Peyer's patch (tissue), 4 donors: ENCODE results near the gene BLID.

Experiments
- POLR2A ChIP-seq, 2 donors: fragments of 450-650 bp; IDR thresholded peaks; one replicate each; pipeline ENCODE4 v1.5.1; 2017; ENCODE audit warnings: antibody characterized with exemption in 2 of 2, mild to moderate bottlenecking in 2 of 2, moderate library complexity in 2 of 2
- TF ChIP-seq, protein P1 (sequence below), 6 experiments: fragments of 450-650 bp in 4 of 6; fragments of 200-600 bp in 2 of 6; sonication (generic) in 1 of 6; IDR thresholded peaks; one replicate each; pipeline ENCODE4 v1.5.1; 2017 to 2019; ENCODE audit warnings: antibody characterized with exemption in 6 of 6, mild to moderate bottlenecking in 3 of 6, moderate library complexity in 1 of 6

GRCh38 chr11:122094836-122095235, 21.2 kb downstream of the BLID start:
- TF ChIP-seq, protein P1, sequence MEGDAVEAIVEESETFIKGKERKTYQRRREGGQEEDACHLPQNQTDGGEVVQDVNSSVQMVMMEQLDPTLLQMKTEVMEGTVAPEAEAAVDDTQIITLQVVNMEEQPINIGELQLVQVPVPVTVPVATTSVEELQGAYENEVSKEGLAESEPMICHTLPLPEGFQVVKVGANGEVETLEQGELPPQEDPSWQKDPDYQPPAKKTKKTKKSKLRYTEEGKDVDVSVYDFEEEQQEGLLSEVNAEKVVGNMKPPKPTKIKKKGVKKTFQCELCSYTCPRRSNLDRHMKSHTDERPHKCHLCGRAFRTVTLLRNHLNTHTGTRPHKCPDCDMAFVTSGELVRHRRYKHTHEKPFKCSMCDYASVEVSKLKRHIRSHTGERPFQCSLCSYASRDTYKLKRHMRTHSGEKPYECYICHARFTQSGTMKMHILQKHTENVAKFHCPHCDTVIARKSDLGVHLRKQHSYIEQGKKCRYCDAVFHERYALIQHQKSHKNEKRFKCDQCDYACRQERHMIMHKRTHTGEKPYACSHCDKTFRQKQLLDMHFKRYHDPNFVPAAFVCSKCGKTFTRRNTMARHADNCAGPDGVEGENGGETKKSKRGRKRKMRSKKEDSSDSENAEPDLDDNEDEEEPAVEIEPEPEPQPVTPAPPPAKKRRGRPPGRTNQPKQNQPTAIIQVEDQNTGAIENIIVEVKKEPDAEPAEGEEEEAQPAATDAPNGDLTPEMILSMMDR (IDR thresholded peaks at IDR 0.05), result no peak
- no peak for TF ChIP-seq POLR2A (IDR thresholded peaks at IDR 0.05)
